ENCODE results near the gene SMARCC2. TPM values are rescaled to one million over a fixed set of nuclear protein-coding genes. Genes with fewer than 3 reads are reported as not detected.

SMARCC2 gene
- total and polyA plus RNA-seq, 9 of the 15 experiments (the other 6 are each of a cell fraction or from before 2014, with no cell fraction given) = 11.9 to 86.0 (median 36.6) TPM

DNA sequence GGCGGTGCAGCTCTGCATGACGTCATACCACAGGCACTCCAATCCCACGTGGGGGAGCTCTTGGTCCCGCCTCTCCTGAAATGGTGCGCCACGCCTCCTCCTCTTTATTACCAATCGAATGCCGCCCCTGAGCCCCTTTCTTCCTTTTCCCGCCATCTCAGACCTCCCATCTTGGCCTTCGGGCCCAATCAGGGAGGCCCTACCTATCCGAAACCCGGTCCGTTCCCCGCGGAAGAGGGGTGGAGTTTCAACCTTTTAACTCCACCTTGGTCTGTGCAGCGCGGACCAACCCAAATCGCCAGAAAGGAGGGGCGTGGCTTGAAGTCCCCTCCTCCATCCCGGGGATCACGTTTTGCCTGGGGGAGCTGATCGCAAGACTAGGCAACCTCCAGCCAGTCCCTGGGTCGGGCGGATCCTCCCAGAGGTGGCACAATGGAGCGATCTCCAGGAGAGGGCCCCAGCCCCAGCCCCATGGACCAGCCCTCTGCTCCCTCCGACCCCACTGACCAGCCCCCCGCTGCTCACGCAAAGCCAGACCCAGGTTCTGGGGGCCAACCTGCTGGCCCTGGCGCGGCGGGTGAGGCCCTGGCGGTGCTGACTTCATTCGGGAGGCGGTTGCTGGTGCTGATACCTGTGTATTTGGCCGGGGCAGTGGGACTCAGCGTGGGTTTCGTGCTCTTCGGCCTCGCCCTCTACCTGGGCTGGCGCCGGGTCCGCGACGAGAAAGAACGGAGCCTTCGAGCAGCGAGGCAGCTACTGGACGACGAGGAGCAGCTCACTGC, 61.2 kb downstream of the SMARCC2 start, which contains the start of gene ESYT1 (continued):
- TF ChIP-seq, protein P1, sequence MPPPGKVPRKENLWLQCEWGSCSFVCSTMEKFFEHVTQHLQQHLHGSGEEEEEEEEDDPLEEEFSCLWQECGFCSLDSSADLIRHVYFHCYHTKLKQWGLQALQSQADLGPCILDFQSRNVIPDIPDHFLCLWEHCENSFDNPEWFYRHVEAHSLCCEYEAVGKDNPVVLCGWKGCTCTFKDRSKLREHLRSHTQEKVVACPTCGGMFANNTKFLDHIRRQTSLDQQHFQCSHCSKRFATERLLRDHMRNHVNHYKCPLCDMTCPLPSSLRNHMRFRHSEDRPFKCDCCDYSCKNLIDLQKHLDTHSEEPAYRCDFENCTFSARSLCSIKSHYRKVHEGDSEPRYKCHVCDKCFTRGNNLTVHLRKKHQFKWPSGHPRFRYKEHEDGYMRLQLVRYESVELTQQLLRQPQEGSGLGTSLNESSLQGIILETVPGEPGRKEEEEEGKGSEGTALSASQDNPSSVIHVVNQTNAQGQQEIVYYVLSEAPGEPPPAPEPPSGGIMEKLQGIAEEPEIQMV (tag; conservative IDR thresholded peaks at IDR 0.05; ENCODE audit: low read depth) = no peak
- TF ChIP-seq XRCC3 (IDR thresholded peaks at IDR 0.05) (no peak), ZNF121 (CRISPR knock-in tag; conservative IDR thresholded peaks at IDR 0.05) (no peak), POLR2B (IDR thresholded peaks at IDR 0.05; ENCODE audit: low read depth, partially characterized antibody) (peak; percentile 88), SMARCE1 (IDR thresholded peaks at IDR 0.05) (no peak), ZNF586 (CRISPR knock-in tag; conservative IDR thresholded peaks at IDR 0.05) (no peak), ETV6 (IDR thresholded peaks at IDR 0.05; ENCODE audit: borderline replicate concordance in 1 of 2, low read depth in 2 of 2, low read length in 1 of 2) (no peak), ETV6 (CRISPR knock-in tag; IDR thresholded peaks at IDR 0.05; ENCODE audit: borderline replicate concordance) (0 out of 2 replicates have a peak, but pooled peaks have one; percentile 68), HDAC2 (IDR thresholded peaks at IDR 0.05) (peak; percentile 18; the same call in 1 of the 2 replicates), E2F3 (CRISPR knock-in tag; IDR thresholded peaks at IDR 0.05) (peak; percentile 87), TBP (optimal IDR thresholded peaks at IDR 0.05; ENCODE audit: low read depth, low read length) (peak; percentile 70), NBN (IDR thresholded peaks at IDR 0.05; ENCODE audit: low read depth) (no peak; the same call in 1 of the 2 replicates), JUNB (CRISPR knock-in tag; conservative IDR thresholded peaks at IDR 0.05) (peak; percentile 98), MCM5 (IDR thresholded peaks at IDR 0.05; ENCODE audit: low read depth) (no peak)
- TF ChIP-seq, protein P2, sequence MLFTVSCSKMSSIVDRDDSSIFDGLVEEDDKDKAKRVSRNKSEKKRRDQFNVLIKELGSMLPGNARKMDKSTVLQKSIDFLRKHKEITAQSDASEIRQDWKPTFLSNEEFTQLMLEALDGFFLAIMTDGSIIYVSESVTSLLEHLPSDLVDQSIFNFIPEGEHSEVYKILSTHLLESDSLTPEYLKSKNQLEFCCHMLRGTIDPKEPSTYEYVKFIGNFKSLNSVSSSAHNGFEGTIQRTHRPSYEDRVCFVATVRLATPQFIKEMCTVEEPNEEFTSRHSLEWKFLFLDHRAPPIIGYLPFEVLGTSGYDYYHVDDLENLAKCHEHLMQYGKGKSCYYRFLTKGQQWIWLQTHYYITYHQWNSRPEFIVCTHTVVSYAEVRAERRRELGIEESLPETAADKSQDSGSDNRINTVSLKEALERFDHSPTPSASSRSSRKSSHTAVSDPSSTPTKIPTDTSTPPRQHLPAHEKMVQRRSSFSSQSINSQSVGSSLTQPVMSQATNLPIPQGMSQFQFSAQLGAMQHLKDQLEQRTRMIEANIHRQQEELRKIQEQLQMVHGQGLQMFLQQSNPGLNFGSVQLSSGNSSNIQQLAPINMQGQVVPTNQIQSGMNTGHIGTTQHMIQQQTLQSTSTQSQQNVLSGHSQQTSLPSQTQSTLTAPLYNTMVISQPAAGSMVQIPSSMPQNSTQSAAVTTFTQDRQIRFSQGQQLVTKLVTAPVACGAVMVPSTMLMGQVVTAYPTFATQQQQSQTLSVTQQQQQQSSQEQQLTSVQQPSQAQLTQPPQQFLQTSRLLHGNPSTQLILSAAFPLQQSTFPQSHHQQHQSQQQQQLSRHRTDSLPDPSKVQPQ (CRISPR knock-in tag; IDR thresholded peaks at IDR 0.05; ENCODE audit: borderline replicate concordance) = no peak; the same call in 1 of the 2 replicates
- TF ChIP-seq, protein P3, sequence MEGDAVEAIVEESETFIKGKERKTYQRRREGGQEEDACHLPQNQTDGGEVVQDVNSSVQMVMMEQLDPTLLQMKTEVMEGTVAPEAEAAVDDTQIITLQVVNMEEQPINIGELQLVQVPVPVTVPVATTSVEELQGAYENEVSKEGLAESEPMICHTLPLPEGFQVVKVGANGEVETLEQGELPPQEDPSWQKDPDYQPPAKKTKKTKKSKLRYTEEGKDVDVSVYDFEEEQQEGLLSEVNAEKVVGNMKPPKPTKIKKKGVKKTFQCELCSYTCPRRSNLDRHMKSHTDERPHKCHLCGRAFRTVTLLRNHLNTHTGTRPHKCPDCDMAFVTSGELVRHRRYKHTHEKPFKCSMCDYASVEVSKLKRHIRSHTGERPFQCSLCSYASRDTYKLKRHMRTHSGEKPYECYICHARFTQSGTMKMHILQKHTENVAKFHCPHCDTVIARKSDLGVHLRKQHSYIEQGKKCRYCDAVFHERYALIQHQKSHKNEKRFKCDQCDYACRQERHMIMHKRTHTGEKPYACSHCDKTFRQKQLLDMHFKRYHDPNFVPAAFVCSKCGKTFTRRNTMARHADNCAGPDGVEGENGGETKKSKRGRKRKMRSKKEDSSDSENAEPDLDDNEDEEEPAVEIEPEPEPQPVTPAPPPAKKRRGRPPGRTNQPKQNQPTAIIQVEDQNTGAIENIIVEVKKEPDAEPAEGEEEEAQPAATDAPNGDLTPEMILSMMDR (IDR thresholded peaks at IDR 0.05 in 2 of 3, conservative IDR thresholded peaks at IDR 0.05 in 1 of 3; ENCODE audit: insufficient read depth in 2 of 3, low read depth in 1 of 3, low read length in 3 of 3) = peak in 2 of 3 experiments; percentile 3 to 14; a peak in 2 of 6 replicates
- TF ChIP-seq, protein P4, sequence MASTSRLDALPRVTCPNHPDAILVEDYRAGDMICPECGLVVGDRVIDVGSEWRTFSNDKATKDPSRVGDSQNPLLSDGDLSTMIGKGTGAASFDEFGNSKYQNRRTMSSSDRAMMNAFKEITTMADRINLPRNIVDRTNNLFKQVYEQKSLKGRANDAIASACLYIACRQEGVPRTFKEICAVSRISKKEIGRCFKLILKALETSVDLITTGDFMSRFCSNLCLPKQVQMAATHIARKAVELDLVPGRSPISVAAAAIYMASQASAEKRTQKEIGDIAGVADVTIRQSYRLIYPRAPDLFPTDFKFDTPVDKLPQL (IDR thresholded peaks at IDR 0.05; ENCODE audit: extremely low read depth, insufficient read length) = no peak
- TF ChIP-seq, protein P5, sequence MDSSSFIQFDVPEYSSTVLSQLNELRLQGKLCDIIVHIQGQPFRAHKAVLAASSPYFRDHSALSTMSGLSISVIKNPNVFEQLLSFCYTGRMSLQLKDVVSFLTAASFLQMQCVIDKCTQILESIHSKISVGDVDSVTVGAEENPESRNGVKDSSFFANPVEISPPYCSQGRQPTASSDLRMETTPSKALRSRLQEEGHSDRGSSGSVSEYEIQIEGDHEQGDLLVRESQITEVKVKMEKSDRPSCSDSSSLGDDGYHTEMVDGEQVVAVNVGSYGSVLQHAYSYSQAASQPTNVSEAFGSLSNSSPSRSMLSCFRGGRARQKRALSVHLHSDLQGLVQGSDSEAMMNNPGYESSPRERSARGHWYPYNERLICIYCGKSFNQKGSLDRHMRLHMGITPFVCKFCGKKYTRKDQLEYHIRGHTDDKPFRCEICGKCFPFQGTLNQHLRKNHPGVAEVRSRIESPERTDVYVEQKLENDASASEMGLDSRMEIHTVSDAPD (CRISPR knock-in tag; IDR thresholded peaks at IDR 0.05) = no peak

All from K562 (cell line).